Lower leg skin (tissue), 4 donors: ENCODE measurements around the gene LAMA4. TPM values are rescaled to one million over a fixed set of nuclear protein-coding genes. Genes with fewer than 3 reads are reported as not detected.
"Not testable (repeated sequence)": the region's sequence is repeated elsewhere in the genome, so short reads cannot be mapped to it uniquely, and the experiment has no call there.

ENCODE experiments used
- DNase-seq, 2 donors: peaks; one replicate each; pipeline ENCODE4 v3.0.0-alpha.2; 2019; ENCODE audit warnings: low spot score in 2 of 2
- H3K4me3 ChIP-seq: fragments of 200-600 bp; sonication (generic); 2 replicates; pipeline ENCODE4 v1.5.1; 2017; ENCODE audit warnings: mild to moderate bottlenecking, low read depth; ENCODE audit not compliant: poor library complexity, severe bottlenecking
- CTCF ChIP-seq, 3 donors: fragments of 450-650 bp; IDR thresholded peaks; one replicate each; pipeline ENCODE4 v1.5.1; 2016; ENCODE audit warnings: antibody characterized with exemption in 3 of 3, mild to moderate bottlenecking in 3 of 3, moderate library complexity in 2 of 3
- POLR2A ChIP-seq, 2 donors: fragments of 450-650 bp; IDR thresholded peaks; one replicate each; pipeline ENCODE4 v1.6.1; 2016 to 2017; ENCODE audit warnings: antibody characterized with exemption in 2 of 2, mild to moderate bottlenecking in 1 of 2, moderate library complexity in 1 of 2
- WGBS, 2 donors: methylation state at CpG; one replicate each; pipeline ENCODE4 v1.1.5; 2018; 5-methylcytosine and 5-hydroxymethylcytosine counted together
- intact Hi-C: fragments of 100-400 bp; cut with DNase I; formaldehyde crosslinking; loops from one replicate; pipeline ENCODE4 v1.15.0; 2023; ENCODE audit warnings: low total_unique reads
- total RNA-seq, 4 donors: library from RNA; depleted of rRNA; stranded (reverse); fragments of >200 nt; gene quantifications; one replicate each; pipeline ENCODE4 v1.1.0, GENCODE V29; 2016

The LAMA4 gene
- total RNA-seq, 4 donors from 2014 or later: 11.0 to 18.7 (median 17.4) TPM

DNA sequence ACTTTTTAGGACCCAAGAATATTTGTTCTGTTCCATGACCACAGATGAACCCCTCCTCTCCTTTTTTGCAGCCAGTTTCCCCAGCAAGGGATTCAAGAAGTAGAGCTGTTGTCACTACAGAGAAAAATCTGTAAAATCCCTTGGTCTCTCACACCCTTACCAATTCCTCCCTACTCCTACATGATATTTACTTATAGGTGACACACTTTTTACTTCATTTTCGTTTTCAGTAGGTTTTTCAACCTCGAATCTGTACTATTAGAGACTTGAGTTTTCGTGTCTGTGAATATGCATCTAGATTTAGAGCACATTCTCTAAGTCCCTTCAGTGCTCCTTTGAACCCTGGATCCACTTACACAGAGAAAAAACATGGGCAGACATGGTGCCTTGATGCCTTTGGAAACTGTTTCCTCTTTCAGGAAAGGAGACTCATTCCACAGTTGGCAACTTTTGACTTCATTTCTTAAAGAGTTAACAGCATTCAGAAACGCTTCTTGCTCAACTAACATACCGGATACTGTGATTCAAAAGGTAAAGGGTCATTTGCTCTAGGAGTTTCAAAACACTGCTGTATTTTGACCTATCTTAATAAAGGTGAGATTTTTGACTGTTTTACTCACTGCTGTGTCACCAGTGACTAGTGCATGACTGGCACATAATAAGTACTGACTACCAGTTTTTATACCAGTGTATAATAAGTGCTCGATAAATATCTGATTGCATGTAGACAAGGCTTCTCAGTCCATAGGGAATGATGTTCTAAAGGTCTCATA lies 50.6 kb downstream of the LAMA4 start:
- no peak for TF ChIP-seq POLR2A (IDR thresholded peaks at IDR 0.05)
- no peak for TF ChIP-seq CTCF (IDR thresholded peaks at IDR 0.05)
- intact Hi-C loops: no loop called here
- H3K4me3 ChIP-seq: no peak overlapping the region
- WGBS, 2 donors: 63 to 65% methylated on average over 6 of the region's 6 CpGs
- DNase-seq: no peak

DNA sequence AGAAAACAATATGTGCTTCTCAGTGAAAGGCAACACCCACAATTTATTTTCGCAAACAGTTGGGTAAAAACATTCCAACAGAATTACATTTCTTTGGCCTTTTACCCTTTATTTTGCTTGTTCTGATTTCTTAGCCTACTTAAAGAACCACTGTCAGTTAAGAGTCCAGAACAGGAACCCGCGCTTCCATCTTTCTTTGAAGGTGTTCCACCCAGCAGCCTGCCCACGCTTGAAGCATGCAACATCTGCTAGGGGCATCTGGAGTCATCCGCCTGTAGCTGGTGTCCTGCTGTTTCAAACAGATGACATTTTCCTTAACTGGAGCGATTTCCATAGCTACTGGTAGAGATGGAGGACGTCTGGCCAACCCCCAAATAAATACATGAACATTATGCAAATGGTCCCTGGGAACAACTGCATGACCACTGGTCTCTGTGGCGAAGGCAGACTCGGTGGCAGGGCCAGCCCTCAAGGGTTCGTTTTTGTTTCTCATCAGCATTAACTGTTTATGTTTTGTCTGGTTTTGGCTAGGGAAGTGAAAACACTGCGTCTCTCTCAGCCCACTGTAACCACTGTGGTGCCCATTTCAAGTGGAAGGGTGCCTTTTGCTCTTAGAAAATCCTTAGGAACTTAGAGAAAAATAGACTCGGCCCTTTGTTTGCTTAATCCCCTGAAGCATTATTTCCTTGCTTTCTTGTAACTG lies 51.6 kb downstream of the LAMA4 start:
- no peak for DNase-seq
- intact Hi-C loops: no loop called here
- WGBS, 2 donors: 52 to 53% methylated on average over 12 of the region's 12 CpGs
- TF ChIP-seq CTCF (IDR thresholded peaks at IDR 0.05) (no peak), POLR2A (IDR thresholded peaks at IDR 0.05) (no peak)
- H3K4me3 ChIP-seq: no peak overlapping the region

DNA sequence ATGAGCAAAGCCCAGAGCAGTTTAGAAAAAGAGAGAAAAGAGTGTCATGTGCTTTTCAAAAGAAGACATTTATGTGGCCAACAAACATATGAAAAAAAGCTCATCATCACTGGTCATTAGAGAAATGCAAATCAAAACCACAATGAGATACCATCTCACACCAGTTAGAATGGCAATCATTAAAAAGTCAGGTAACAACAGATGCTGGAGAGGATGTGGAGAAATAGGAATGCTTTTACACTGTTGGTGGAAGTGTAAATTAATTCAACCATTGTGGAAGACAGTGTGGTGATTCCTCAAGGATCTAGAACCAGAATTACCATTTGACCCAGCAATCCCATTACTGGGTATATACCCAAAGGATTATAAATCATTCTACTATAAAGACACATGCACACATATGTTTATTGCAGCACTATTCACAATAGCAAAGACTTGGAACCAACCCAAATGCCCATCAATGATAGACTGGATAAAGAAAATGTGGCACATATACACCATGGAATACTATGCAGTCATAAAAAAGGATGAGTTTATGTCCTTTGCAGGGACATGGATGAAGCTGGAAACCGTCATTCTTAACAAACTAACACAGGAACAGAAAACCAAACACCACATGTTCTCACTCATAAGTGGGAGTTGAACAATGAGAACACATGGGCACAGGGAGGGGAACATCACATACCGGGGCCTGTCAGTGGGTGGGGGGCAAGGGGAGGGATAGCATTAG lies 54.0 kb downstream of the LAMA4 start:
- intact Hi-C loops, H3K4me3 ChIP-seq, DNase-seq: not testable (repeated sequence)
- 92 to 100% methylated on average over 2 of the region's 2 CpGs for WGBS, 2 donors

DNA sequence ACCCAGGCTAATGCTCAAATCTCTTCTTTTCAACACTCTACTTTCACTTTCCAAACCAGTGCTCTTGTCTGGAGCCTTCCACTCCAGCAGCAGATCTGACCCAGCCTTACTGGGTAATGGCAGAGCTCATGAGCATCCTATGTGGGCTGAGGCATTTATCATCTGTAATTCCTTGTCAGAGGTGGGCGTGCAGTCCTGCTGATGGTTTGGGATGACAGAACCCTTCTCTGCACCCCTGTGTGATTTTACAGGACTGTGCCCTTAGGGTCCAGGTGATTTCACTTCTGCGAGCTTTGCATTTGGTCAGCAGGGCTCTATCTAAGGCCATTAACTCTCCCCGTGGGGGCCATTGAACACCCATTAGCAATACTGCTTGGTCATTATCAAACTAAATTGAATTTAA lies 55.4 kb downstream of the LAMA4 start:
- 93 to 97% methylated on average over 3 of the region's 3 CpGs for WGBS, 2 donors
- H3K4me3 ChIP-seq: no peak overlapping the region
- TF ChIP-seq POLR2A (IDR thresholded peaks at IDR 0.05) (no peak), CTCF (IDR thresholded peaks at IDR 0.05) (no peak)
- intact Hi-C loops: no loop called here
- DNase-seq: no peak

- TF ChIP-seq POLR2A (IDR thresholded peaks at IDR 0.05) (no peak), CTCF (IDR thresholded peaks at IDR 0.05) (no peak)
- no peak overlapping the region for H3K4me3 ChIP-seq
- 71% methylated on average over 4 of the region's 4 CpGs for WGBS, 2 donors
- intact Hi-C loops: no loop called here
- no peak for DNase-seq
These were observed 55.8 kb downstream of the LAMA4 start for GRCh38 chr6:112198582-112198981.

- intact Hi-C loops: no loop called here
- 85 to 95% methylated on average over 2 of the region's 2 CpGs for WGBS, 2 donors
- no peak for TF ChIP-seq POLR2A (IDR thresholded peaks at IDR 0.05)
- TF ChIP-seq CTCF (IDR thresholded peaks at IDR 0.05): no peak
- DNase-seq: no peak
- no peak overlapping the region for H3K4me3 ChIP-seq
These were observed 56.7 kb downstream of the LAMA4 start for GRCh38 chr6:112197636-112198035.
